T-helper 2 cell treated with Interferon-gamma antibody and Interleukin-4, amounts not matched to agents 5 μg/mL and 100 μg/mL, for 36 hours (primary cell): Measurements from ENCODE around the gene VPS35L.
"Not testable (repeated sequence)": the region's sequence is repeated elsewhere in the genome, so short reads cannot be mapped to it uniquely, and the experiment has no call there.

ENCODE experiments used
- DNase-seq: peaks from one replicate; pipeline ENCODE4 v3.0.0; 2021; ENCODE audit warnings: low spot score
- H3K27ac Mint-ChIP-seq: one replicate; pipeline ENCODE4 v1.8.0; 2021; ENCODE audit warnings: mild to moderate bottlenecking, mixed read lengths
- H3K27me3 Mint-ChIP-seq: one replicate; pipeline ENCODE4 v1.8.0; 2021; ENCODE audit warnings: low read depth, mixed read lengths
- H3K36me3 Mint-ChIP-seq: one replicate; pipeline ENCODE4 v1.8.0; 2021; ENCODE audit warnings: low read depth, mixed read lengths
- H3K4me1 Mint-ChIP-seq: one replicate; pipeline ENCODE4 v1.8.0; 2021; ENCODE audit warnings: low read depth, mixed read lengths
- H3K4me3 Mint-ChIP-seq: one replicate; pipeline ENCODE4 v1.8.0; 2022; ENCODE audit warnings: mild to moderate bottlenecking, moderate library complexity, mixed read lengths
- H3K9me3 Mint-ChIP-seq: one replicate; pipeline ENCODE4 v1.8.0; 2021; ENCODE audit warnings: mixed read lengths

The VPS35L gene

DNA sequence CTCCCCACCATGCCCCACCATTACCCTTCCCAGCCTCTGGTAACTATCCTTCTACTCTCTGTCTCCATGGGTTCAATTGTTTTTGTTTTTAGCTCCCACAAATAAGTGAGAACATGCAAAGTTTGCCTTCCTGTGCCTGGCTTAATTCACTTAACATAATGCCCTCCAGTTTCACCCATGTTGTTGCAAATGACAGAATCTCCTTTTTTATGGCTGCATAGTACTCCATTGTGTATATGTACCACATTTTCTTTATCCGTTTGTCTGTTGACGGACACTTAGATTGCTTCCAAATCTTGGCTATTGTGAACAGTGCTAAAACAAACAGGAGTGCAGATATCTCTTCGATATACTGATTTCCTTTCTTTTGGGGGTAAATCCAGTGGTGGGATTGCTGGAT lies 109.8 kb downstream of the VPS35L start:
- DNase-seq, H3K9me3 Mint-ChIP-seq, H3K4me1 Mint-ChIP-seq, H3K4me3 Mint-ChIP-seq, H3K27me3 Mint-ChIP-seq, H3K27ac Mint-ChIP-seq: not testable (repeated sequence)
- H3K36me3 Mint-ChIP-seq: peaks cover 26% of the 10 kb centered on the region

DNA sequence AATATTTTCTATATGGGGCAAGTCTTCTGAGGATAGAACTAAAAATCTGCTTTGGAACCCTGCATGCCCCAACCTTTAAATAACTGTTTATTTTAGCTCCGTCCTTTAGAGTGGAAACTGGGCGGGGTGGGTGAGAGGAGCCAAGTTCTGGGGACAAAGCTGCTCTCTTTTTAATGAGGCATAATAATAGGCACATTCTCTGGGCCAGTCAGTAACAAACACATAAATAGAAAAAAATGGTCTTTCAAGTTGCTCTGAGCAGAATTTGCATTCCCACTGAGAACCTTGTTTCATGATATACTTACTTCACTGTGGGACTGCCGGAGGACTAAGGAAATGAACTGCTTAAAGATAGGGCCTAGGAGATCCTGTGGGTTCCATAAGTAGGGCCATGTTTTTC lies 111.0 kb downstream of the VPS35L start:
- Mint-ChIP-seq H3K27ac (no peak overlapping the region), H3K4me1 (no peaks in the 10 kb centered on the region), H3K4me3 (no peak overlapping the region), H3K36me3 (peaks cover 21% of the 10 kb centered on the region), H3K27me3 (no peaks in the 10 kb centered on the region), H3K9me3 (peaks cover 6% of the 10 kb centered on the region)
- DNase-seq: no peak

DNA sequence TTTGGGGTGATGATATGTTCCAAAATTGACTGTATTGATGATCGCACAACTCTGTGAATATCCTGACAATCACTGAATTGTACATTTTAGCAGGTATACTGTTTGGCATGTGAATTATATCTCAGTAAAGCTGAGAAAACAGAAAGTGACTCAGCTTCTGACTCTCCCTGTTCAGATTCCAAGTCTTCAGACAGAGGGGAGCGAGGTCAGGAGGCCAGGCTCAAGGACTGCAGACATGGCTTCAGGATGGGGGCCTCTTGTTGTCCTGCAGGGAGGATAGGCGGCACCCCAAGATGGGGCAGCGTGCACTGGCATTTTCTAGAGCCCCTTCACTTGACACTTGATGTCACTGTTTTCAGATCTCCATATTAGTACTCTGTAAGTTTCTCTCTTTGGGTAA lies 116.9 kb downstream of the VPS35L start:
- H3K36me3 Mint-ChIP-seq: peaks cover 12% of the 10 kb centered on the region
- H3K4me3 Mint-ChIP-seq: no peak overlapping the region
- no peak overlapping the region for H3K27ac Mint-ChIP-seq
- H3K4me1 Mint-ChIP-seq: no peaks in the 10 kb centered on the region
- H3K9me3 Mint-ChIP-seq: no peaks in the 10 kb centered on the region
- no peaks in the 10 kb centered on the region for H3K27me3 Mint-ChIP-seq
- DNase-seq: no peak

DNA sequence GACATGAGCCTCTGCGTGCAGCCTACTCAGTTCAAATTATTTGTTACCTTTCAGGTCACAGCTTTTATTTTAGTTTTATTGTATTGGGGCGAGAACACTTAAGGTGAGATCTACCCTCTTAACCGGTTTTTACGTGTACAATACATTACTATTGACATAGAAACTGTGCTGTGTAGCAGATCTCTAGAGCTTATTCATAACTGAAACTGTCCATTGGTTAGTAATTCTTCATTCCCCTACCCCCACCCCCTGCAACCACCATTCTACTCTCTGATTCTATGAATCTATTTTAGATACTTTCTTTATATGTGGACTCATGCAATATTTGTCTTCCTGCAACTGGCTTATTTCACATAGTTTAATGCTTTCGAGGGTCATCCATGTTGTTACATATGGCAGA lies 119.0 kb downstream of the VPS35L start:
- Mint-ChIP-seq H3K36me3 (peaks cover 8% of the 10 kb centered on the region), H3K9me3 (no peaks in the 10 kb centered on the region), H3K27me3 (no peaks in the 10 kb centered on the region), H3K27ac (no peak overlapping the region), H3K4me1 (no peaks in the 10 kb centered on the region), H3K4me3 (no peak overlapping the region)
- DNase-seq: no peak

DNA sequence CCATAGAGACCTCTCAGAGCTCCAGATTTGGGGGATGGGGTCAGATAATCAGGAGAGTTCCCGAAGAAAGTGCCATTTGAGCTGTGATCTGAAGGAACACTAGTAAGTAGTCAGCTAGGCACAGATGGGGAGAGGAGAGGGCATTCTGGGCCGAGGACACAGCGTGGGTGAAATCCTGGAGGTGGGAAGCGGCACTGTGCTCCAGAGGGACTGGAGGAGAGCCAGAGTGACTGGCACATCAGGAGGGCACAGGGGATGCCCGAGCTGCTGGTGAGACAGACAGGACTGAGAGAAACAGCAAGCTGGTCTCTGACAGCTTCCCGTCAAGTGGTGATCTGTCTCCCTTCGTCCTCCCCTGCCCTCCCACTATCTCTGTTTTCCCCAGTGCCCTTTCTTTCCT lies 121.9 kb downstream of the VPS35L start:
- no peak overlapping the region for H3K4me3 Mint-ChIP-seq
- no peak for DNase-seq
- H3K36me3 Mint-ChIP-seq: peaks cover 10% of the 10 kb centered on the region
- H3K27me3 Mint-ChIP-seq: no peaks in the 10 kb centered on the region
- H3K27ac Mint-ChIP-seq: no peak overlapping the region
- H3K9me3 Mint-ChIP-seq: no peaks in the 10 kb centered on the region
- H3K4me1 Mint-ChIP-seq: peaks cover 1% of the 10 kb centered on the region

DNA sequence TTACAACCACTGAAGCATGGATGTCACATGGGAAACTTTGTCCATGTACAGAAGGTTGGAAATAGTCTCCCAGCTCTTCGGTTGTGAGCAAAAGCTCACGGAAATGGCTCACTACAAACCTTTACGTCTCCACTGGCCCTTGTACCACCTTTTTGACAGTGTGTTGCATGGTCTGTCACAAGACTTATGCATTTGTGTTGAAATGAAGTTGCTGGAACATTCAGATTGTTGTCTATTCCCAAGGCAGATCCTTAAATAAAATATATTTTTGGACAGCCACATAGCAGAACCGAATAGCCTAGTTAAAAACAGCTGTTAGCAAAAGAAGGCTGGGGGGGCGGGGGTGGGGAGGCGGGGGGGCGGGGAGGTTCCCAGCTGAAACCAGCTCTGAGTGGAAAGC lies 123.3 kb downstream of the VPS35L start:
- Mint-ChIP-seq H3K36me3 (peaks cover 22% of the 10 kb centered on the region), H3K9me3 (peaks cover 5% of the 10 kb centered on the region), H3K4me1 (peaks cover 1% of the 10 kb centered on the region), H3K27me3 (no peaks in the 10 kb centered on the region), H3K4me3 (no peak overlapping the region), H3K27ac (no peak overlapping the region)
- DNase-seq: no peak

DNA sequence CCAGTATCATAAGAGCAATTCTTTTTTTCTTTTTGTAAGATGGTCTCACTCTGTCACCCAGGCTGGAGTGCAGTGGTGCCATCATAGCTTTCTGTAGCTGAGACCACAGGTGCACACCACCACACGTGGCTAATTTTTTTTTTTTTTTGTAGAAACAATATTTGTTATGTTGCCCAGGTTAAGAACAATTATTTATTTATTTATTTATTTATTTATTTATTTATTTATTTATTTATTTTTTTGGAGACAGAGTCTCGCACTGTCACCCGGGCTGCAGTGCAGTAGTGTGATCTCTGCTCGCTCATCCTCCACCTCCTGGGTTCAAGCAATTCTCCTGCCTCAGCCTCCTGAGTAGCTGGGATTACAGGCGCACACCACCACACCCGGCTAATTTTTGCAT lies 123.8 kb downstream of the VPS35L start:
- not testable (repeated sequence) for H3K27ac Mint-ChIP-seq, H3K4me3 Mint-ChIP-seq, H3K9me3 Mint-ChIP-seq, DNase-seq, H3K4me1 Mint-ChIP-seq, H3K27me3 Mint-ChIP-seq
- H3K36me3 Mint-ChIP-seq: peaks cover 23% of the 10 kb centered on the region

DNA sequence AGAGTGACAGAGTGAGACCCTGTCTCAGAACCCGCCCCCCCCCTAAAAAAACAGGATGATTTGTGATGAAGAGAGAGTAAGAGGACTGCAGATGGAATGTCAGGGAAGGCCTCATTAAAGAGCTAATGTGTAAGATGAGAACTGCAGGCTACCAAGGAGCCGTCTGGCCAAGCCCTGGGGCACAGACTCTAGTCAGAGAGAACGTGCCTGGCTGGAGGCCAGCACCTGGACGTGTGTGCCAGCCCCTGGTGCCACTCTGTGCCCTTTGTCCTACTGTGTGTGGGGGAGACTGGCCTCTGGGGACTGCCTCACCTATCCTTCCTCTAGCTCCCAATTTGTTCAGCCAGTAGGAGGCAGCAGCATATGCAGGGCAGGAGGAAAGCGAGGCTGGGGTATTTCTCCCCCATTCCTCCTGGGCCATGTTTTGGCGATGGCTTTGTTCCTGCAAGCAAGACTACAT lies 125.4 kb downstream of the VPS35L start:
- Mint-ChIP-seq H3K4me3 (no peak overlapping the region), H3K4me1 (peaks cover 1% of the 10 kb centered on the region), H3K27me3 (no peaks in the 10 kb centered on the region), H3K9me3 (peaks cover 11% of the 10 kb centered on the region), H3K27ac (no peak overlapping the region), H3K36me3 (peaks cover 33% of the 10 kb centered on the region)
- no peak for DNase-seq

DNA sequence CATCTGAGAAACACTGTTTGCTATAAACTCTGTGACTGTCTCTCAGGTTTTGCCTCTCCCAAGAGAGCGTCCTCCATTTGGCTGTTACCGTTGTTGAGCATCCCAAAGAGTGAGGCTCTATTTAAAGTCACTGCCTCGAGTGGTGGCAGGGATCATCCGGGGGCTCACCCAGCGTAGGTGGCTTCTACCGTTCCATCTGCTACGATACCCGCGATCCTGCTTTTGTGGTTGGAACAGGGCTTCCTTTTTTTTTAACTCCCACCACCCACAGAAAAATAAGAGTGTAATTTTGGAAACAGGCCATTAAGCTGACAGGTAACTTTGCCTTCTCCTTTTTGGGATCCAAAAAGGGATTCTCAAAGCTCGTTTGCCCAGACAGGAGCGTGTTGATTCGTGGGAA lies 126.1 kb downstream of the VPS35L start:
- Mint-ChIP-seq H3K9me3 (peaks cover 11% of the 10 kb centered on the region), H3K36me3 (peaks cover 36% of the 10 kb centered on the region), H3K27me3 (no peaks in the 10 kb centered on the region), H3K4me3 (no peak overlapping the region), H3K27ac (no peak overlapping the region), H3K4me1 (peaks cover 1% of the 10 kb centered on the region)
- DNase-seq: no peak

DNA sequence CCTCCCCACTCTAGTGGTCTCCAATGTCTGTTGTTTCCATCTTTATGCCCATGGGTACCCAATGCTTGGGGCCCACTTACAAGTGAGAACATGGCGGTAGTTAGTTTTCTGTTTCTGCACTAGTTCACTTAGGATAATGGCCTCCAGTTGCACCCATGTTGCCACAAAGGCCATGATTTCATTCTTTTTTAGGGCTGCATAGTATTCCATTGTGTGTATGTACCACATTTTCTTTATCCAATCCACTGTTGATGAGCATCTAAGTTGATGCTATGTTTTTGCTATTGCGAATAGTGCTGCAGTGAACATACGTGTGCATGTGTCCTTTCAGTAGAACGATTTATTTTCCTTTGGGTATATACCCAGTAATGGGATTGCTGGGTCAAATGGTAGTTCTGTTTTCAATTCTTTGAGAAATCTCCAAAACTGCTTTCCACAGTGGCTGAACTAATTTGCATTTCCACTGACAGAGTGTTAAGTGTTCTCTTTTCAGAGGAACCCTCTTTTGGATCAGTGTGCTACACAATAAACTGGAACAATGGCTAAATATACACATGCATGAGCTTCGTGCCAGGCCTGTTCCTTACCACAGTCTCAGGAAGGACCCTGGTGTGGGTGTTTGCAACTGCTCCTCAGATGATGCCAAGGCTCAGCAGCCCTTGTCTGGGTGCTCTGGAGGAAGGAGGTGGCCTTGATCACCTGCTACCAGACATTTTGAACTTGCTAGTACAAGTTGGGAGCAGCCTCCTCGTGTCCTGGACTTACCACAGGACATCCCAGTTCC lies 128.1 kb downstream of the VPS35L start:
- Mint-ChIP-seq H3K4me1 (peaks cover 8% of the 10 kb centered on the region), H3K4me3 (no peak overlapping the region), H3K9me3 (peaks cover 11% of the 10 kb centered on the region), H3K27ac (no peak overlapping the region), H3K36me3 (peaks cover 41% of the 10 kb centered on the region), H3K27me3 (no peaks in the 10 kb centered on the region)
- DNase-seq: no peak

DNA sequence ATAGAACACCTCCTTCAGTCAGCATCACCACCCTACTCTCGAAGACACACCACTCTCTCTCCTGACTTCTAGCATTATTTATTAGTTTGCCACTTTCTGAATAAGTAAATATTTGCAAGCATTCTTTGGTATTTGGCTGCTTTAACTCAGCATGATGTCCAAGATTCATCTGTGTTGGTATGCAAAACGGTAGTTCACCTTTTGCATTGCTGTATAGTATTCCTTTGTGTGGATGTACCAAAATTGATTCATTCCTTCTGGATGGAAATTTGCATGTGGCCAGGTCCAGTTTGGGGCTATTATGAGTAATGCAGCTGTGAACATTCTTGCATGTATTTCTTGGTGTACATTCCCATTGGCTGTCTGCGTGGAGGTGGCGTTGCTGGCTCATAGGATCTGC lies 129.7 kb downstream of the VPS35L start:
- H3K4me3 Mint-ChIP-seq: no peak overlapping the region
- H3K4me1 Mint-ChIP-seq: peaks cover 15% of the 10 kb centered on the region
- peaks cover 41% of the 10 kb centered on the region for H3K36me3 Mint-ChIP-seq
- peaks cover 11% of the 10 kb centered on the region for H3K9me3 Mint-ChIP-seq
- no peaks in the 10 kb centered on the region for H3K27me3 Mint-ChIP-seq
- DNase-seq: no peak
- H3K27ac Mint-ChIP-seq: no peak overlapping the region

DNA sequence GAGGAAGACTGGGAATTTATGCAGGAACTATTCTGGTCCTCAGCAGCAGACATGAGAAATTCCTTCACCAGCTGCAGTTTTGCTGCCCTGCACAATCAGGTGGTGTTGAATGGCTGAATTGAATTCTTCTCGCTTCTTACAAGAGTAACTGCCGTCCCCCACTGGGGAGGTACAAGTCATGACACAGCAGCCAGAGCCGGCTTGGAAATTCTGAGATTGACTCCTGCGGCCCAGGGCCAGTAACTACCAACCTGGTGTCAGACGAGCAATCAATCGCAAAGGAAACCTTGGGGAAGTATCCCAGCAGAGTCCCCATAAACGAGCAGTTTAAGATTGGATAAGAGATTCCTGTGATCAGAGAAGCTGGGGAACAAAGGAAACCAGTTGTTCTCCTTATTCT lies 131.8 kb downstream of the VPS35L start:
- H3K4me1 Mint-ChIP-seq: peaks cover 15% of the 10 kb centered on the region
- DNase-seq: no peak
- H3K36me3 Mint-ChIP-seq: peaks cover 45% of the 10 kb centered on the region
- H3K4me3 Mint-ChIP-seq: no peak overlapping the region
- peaks cover 11% of the 10 kb centered on the region for H3K9me3 Mint-ChIP-seq
- no peaks in the 10 kb centered on the region for H3K27me3 Mint-ChIP-seq
- H3K27ac Mint-ChIP-seq: no peak overlapping the region

DNA sequence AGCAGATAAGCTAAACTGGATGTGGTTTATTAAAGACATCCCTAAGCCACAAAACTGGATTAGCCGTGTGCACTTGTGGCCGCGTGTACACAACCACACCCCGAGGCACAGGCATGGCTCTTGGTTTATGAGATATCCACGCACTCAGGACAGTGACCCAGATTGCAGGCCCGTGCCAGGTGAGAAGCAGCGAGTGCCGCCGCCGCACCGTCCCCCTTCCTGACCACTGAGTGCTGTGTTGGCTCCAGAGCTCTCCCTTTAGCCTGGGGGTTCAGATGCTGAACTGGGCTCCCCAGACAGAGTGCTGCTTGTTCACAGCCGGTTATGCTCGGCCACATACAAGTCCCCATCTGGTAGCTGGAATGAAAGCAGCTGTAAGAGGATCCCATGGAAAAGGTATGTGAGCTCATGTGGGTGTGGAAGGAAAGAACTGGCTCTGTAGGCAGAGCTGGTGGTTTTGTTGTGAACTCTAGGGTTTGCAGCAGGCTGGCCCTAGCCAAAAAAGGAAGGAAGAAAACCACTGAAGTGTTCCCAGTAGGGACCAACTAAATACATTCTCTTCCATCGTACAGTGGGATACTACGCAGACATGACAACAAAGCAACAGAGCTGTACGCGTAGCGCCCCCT lies 133.0 kb downstream of the VPS35L start:
- no peak overlapping the region for H3K27ac Mint-ChIP-seq
- H3K9me3 Mint-ChIP-seq: peaks cover 8% of the 10 kb centered on the region
- peaks cover 15% of the 10 kb centered on the region for H3K4me1 Mint-ChIP-seq
- no peak for DNase-seq
- H3K36me3 Mint-ChIP-seq: peaks cover 40% of the 10 kb centered on the region
- no peak overlapping the region for H3K4me3 Mint-ChIP-seq
- H3K27me3 Mint-ChIP-seq: no peaks in the 10 kb centered on the region

DNA sequence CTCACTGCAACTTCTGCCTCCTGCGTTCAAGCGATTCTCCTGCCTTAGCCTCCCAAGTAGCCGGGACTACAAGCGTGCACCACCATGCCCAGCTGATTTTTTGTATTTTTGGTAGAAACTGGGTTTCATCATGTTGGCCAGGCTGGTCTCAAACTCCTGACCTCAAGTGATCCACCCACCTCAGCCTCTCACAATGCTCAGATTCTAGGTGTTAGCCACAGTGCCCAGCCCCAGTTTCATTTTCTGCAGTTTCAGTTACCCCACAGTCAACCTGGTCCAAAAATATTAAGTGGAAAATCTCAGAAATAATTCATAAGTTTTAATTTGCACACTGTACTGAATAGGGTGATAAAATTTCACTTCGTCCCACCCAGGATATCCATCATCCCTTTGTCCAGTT lies 133.8 kb downstream of the VPS35L start:
- no peak overlapping the region for H3K4me3 Mint-ChIP-seq
- peaks cover 15% of the 10 kb centered on the region for H3K4me1 Mint-ChIP-seq
- peaks cover 35% of the 10 kb centered on the region for H3K36me3 Mint-ChIP-seq

More for the DNA sequence above, 133.8 kb downstream of the VPS35L start:
- Mint-ChIP-seq H3K27me3 (no peaks in the 10 kb centered on the region), H3K9me3 (peaks cover 6% of the 10 kb centered on the region), H3K27ac (no peak overlapping the region)
- no peak for DNase-seq
